NCI-H2107 (cell line): ENCODE results near the gene CTIF.

Experiments
- DNase-seq: peaks from one replicate; lab custom pipeline; 2025; lab: John Stamatoyannopoulos, UW

Gene CTIF

GRCh38 chr18:48575658-48576456, 37.0 kb downstream of the CTIF start:
- no peak for DNase-seq

- no peak for DNase-seq
Observed at GRCh38 chr18:48576457-48576771, 37.6 kb downstream of the CTIF start.

- DNase-seq, result no peak
Observed at GRCh38 chr18:48577478-48578190, 38.8 kb downstream of the CTIF start.

DNA sequence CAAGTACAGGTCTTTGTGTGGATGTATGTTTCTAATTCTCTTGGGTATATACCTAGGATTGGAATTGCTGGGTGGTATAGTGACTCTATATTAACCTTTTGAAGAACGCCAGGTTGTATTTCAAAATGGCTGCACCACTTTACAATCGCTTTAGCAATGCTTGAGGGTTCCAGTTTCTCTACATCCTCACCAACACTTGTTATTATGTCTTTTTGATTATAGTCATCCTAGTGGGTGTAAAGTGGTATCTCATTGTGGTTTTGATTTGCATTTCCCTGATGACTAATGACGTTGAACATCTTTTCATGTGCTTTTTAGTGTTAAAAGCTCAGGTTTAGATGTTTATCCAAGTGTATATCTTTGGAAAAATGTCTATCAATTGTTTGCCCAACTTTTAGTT, 39.5 kb downstream of the CTIF start:
- DNase-seq, result no peak

DNA sequence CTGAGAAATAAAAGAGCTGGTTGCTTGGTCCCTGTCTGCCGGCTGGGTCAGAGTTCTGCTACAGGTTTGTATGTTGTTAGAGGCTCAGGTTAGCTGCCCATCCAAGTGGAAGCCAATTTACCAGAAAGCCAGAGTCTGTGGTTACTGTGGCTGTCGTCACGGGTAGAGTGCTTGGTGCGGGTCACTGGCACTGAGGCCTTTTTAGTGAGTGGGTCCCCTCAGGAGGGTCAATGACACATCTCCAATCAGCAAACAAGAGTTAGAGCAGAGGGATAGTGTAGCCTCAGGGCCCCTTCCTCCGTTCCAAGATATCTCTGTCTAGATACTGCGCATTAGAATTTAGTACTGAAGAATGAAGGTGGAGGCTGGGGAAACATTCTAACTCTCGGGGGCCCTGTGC, 41.2 kb downstream of the CTIF start:
- DNase-seq, result no peak

GRCh38 chr18:48580782-48581181, 42.0 kb downstream of the CTIF start:
- no peak for DNase-seq

GRCh38 chr18:48581206-48581605, 42.4 kb downstream of the CTIF start:
- no peak for DNase-seq

GRCh38 chr18:48581941-48582340, 43.1 kb downstream of the CTIF start:
- no peak for DNase-seq

GRCh38 chr18:48582946-48583345, 44.1 kb downstream of the CTIF start:
- DNase-seq, result no peak

- no peak for DNase-seq
Observed at GRCh38 chr18:48583573-48583972, 44.7 kb downstream of the CTIF start.

- no peak for DNase-seq
Observed at GRCh38 chr18:48589797-48590519, 51.1 kb downstream of the CTIF start.

DNA sequence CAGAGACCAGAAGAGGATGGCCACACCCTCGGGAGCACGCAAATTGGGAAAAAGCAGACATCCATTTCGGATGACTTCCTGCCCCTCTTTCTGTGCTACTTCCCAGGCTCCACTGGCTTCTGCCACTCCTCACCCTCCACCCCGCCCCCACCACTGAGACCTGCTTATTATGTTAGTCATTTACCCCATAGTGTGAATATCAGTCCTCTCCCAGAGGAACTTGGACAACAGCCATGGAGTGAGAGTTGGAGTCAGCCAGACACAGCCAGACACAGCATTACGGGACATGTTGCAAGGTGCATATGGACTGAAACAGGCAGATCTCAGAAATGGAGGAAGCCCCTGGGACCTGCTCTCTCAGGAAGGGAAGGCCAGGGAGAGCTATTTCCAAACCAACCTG, 51.8 kb downstream of the CTIF start:
- no peak for DNase-seq

GRCh38 chr18:48592540-48593171, 53.8 kb downstream of the CTIF start:
- no peak for DNase-seq

DNA sequence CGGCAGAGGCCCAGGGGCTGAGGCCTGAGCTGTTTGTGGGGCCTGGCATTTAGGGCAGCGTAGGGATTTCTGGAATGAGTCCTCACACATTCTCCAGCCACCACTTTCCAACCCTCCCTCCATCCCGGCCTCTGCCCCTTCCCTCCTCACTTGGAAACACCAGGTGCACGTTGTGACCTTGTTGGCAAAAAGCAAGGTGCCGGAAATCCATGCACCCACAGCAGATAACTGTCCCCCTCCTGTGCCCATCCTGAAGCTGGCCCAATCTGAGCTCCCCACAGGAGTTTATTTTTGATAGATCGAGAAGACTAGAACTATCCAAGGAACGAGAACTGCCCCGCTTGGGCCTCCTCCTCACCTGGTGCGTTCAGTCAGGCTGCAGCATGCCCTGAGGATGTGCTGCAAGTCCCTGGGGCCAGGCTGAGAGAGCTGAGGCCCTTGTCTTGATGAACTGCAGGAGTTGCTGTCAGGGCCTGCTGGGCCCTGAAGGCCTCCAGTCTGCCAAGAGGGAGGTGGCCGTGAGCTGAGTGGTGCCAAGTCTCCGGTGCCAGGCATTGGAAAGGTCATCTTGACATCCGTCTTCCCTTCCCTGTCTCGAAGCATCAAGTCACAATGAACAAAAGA, 55.8 kb downstream of the CTIF start:
- no peak for DNase-seq

GRCh38 chr18:48595703-48596218, 56.9 kb downstream of the CTIF start:
- no peak for DNase-seq

DNA sequence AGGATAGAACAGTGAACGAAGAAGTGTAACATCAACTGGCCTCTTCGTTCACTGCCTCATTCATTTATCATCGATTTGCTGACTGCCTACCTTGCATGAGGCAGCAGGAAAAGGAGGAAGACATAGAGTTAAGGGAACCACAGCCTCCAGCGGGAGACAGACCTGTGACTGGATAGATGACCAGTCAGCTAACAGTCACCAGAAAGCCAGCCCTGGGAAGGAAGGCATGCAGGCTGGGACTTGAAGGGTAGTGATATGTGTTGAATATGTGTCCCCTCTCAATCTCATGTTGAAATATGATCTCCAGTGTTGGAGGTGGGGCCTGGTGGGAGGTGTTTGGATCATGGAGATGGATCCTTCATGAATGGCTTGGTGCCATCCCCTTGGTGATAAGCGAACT, 58.3 kb downstream of the CTIF start:
- DNase-seq, result no peak

DNA sequence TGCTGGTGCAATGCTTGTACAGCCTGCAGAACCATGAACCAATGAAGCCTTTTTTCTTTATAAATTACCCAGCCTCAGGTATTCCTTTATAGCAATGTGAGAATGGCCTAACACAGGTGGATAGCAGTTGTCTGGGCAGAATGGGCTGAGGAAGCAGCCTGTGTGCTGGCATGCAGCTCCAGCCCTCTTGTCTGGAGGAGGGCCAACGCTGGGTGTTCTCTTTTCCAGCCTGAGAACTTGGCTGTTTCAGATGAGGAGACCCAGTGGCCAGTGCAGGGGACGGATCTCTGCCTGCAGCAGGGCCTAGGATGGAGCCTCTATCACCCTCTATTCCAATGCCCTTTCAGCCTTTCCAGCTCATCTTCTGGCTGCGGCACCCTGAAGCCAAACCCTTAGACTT, 58.8 kb downstream of the CTIF start:
- no peak for DNase-seq

DNA sequence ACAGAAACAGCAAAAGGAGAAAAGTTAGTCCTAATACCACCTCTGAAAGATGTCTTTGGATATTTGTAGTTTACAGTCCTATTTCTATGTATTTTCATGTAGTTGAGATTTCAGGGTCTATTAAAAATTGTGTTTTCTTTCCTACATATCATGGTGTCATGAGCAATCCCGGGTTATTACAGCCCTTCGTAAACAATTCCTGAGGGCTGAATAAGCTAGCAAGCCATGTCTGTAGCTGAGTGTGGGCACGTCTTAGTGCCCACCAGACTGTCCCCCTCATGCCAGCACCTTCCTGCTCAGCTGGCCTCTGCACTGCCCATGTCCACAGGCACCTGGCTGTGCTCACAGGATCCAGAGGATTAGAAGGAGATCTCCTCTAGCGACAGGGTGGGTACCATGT, 60.6 kb downstream of the CTIF start:
- no peak for DNase-seq

- DNase-seq, result no peak
Observed at GRCh38 chr18:48600046-48600445, 61.2 kb downstream of the CTIF start.

GRCh38 chr18:48600456-48601090, 61.7 kb downstream of the CTIF start:
- DNase-seq, result no peak

GRCh38 chr18:48601343-48601742, 62.5 kb downstream of the CTIF start:
- no peak for DNase-seq
